HFF-Myc (cell line): ENCODE data around the gene CEACAM5.

ENCODE experiments used
- DNase-seq: peaks from one replicate; pipeline ENCODE4 v3.0.0-alpha.2; 2011; ENCODE audit warnings: low read depth; ENCODE audit errors: extremely low read depth
- H3K4me3 ChIP-seq: replicated peaks from 2 replicates; pipeline ENCODE4 v1.5.1; 2011; ENCODE audit warnings: low read depth, mild to moderate bottlenecking, control low read depth, low read length
- CTCF ChIP-seq: IDR thresholded peaks from 2 replicates; pipeline ENCODE4 v1.5.1; 2012; ENCODE audit warnings: mild to moderate bottlenecking, low read depth, low read length, control low read depth; ENCODE audit errors: missing control alignments

The CEACAM5 gene

GRCh38 chr19:41708481-41708880 is at the start of gene CEACAM5:
CEACAM5 (plus strand) TSS chr19:41708626; CDS start chr19:41708732, 106 bp downstream.
- DNase-seq = no peak
- TF ChIP-seq CTCF = no peak
- no peak within 1 kb of the TSS for H3K4me3 ChIP-seq

- DNase-seq = no peak
- no peak for TF ChIP-seq CTCF
- H3K4me3 ChIP-seq = no peak overlapping the region
These were observed 42.4 kb upstream of the CEACAM5 start for GRCh38 chr19:41666075-41666474.

GRCh38 chr19:41668315-41668714 is 40.1 kb upstream of the CEACAM5 start:
- no peak for TF ChIP-seq CTCF
- no peak for DNase-seq
- H3K4me3 ChIP-seq = no peak overlapping the region

- no peak for TF ChIP-seq CTCF
- H3K4me3 ChIP-seq = no peak overlapping the region
- DNase-seq = no peak
These were observed 37.7 kb upstream of the CEACAM5 start for GRCh38 chr19:41670755-41671154.

- TF ChIP-seq CTCF = no peak
- DNase-seq = no peak
- H3K4me3 ChIP-seq = no peak overlapping the region
These were observed 36.9 kb upstream of the CEACAM5 start for GRCh38 chr19:41671486-41671885.

GRCh38 chr19:41682437-41682836 is 26.0 kb upstream of the CEACAM5 start:
- no peak overlapping the region for H3K4me3 ChIP-seq
- DNase-seq = no peak
- TF ChIP-seq CTCF = no peak

- no peak overlapping the region for H3K4me3 ChIP-seq
- no peak for DNase-seq
- no peak for TF ChIP-seq CTCF
These were observed 21.0 kb upstream of the CEACAM5 start for GRCh38 chr19:41687419-41687818.
